ENCODE results near the gene GPR171. TPM values are rescaled to one million over a fixed set of nuclear protein-coding genes. Genes with fewer than 3 reads are reported as not detected.
A peak's percentile ranks its signal among the peaks of the same experiment; 100 is the strongest.

GPR171 gene
- total and polyA plus RNA-seq, 2 of the 13 experiments (the other 11 are each of a cell fraction or from before 2014, with no cell fraction given): not detected

DNA sequence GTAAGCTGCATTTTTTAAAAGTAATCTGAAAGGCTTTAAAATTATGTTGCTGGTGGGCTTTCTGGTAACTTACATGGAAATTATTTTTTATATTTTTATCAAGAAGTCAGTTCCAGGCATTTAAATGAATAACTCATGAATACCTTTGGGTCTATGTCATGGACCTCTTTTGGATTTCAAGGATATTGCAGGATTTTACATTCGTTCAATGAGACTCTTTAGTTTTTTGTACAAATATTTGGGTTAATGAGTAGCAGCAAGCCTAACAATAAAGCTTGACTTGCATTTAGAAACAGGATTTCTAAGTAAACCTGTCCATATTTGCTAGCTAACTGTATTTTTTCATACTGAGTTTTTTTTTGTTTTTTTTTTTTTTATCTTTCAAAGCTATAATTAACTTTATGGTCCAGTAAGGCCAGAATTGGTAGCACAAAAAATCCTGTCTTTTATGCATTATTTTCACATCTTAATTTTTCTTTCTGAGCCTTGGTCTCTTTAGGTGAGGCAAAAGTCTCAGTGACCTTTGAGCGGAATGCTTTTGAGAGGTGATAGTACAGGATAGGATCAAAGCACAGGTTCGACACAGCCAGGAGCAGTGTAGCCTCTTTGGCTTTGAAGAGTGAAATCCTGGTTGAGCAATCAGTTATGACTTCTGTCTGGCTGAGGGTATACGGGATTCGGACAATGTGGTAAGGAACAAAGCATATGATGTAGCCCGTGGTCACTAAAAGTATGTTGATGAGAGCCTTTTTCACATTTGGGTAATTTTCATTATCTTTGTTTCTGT, 4.8 kb downstream of the GPR171 start (continued):
- TF ChIP-seq ZNF660 (CRISPR knock-in tag; IDR thresholded peaks at IDR 0.05; ENCODE audit: borderline replicate concordance, low read depth): no peak
- TF ChIP-seq ZBTB7A (CRISPR knock-in tag; IDR thresholded peaks at IDR 0.05): no peak
- peak; percentile 92 for TF ChIP-seq SKI (IDR thresholded peaks at IDR 0.05; ENCODE audit: partially characterized antibody)
- TF ChIP-seq, protein P1, sequence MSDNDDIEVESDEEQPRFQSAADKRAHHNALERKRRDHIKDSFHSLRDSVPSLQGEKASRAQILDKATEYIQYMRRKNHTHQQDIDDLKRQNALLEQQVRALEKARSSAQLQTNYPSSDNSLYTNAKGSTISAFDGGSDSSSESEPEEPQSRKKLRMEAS (IDR thresholded peaks at IDR 0.05): peak; percentile 57
- TF ChIP-seq, protein P2, sequence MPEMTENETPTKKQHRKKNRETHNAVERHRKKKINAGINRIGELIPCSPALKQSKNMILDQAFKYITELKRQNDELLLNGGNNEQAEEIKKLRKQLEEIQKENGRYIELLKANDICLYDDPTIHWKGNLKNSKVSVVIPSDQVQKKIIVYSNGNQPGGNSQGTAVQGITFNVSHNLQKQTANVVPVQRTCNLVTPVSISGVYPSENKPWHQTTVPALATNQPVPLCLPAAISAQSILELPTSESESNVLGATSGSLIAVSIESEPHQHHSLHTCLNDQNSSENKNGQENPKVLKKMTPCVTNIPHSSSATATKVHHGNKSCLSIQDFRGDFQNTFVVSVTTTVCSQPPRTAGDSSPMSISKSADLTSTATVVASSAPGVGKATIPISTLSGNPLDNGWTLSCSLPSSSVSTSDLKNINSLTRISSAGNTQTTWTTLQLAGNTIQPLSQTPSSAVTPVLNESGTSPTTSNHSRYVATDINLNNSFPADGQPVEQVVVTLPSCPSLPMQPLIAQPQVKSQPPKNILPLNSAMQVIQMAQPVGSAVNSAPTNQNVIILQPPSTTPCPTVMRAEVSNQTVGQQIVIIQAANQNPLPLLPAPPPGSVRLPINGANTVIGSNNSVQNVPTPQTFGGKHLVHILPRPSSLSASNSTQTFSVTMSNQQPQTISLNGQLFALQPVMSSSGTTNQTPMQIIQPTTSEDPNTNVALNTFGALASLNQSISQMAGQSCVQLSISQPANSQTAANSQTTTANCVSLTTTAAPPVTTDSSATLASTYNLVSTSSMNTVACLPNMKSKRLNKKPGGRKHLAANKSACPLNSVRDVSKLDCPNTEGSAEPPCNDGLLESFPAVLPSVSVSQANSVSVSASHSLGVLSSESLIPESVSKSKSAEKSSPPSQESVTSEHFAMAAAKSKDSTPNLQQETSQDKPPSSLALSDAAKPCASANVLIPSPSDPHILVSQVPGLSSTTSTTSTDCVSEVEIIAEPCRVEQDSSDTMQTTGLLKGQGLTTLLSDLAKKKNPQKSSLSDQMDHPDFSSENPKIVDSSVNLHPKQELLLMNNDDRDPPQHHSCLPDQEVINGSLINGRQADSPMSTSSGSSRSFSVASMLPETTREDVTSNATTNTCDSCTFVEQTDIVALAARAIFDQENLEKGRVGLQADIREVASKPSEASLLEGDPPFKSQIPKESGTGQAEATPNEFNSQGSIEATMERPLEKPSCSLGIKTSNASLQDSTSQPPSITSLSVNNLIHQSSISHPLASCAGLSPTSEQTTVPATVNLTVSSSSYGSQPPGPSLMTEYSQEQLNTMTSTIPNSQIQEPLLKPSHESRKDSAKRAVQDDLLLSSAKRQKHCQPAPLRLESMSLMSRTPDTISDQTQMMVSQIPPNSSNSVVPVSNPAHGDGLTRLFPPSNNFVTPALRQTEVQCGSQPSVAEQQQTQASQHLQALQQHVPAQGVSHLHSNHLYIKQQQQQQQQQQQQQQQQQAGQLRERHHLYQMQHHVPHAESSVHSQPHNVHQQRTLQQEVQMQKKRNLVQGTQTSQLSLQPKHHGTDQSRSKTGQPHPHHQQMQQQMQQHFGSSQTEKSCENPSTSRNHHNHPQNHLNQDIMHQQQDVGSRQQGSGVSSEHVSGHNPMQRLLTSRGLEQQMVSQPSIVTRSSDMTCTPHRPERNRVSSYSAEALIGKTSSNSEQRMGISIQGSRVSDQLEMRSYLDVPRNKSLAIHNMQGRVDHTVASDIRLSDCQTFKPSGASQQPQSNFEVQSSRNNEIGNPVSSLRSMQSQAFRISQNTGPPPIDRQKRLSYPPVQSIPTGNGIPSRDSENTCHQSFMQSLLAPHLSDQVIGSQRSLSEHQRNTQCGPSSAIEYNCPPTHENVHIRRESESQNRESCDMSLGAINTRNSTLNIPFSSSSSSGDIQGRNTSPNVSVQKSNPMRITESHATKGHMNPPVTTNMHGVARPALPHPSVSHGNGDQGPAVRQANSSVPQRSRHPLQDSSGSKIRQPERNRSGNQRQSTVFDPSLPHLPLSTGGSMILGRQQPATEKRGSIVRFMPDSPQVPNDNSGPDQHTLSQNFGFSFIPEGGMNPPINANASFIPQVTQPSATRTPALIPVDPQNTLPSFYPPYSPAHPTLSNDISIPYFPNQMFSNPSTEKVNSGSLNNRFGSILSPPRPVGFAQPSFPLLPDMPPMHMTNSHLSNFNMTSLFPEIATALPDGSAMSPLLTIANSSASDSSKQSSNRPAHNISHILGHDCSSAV (CRISPR knock-in tag; IDR thresholded peaks at IDR 0.05; ENCODE audit: borderline replicate concordance): no peak
- TF ChIP-seq LCORL (IDR thresholded peaks at IDR 0.05): no peak; the same call in 1 of the 2 replicates
- peak; percentile 93; the same call in 1 of the 2 replicates for TF ChIP-seq LCORL (CRISPR knock-in tag; IDR thresholded peaks at IDR 0.05)
- TF ChIP-seq, protein P3, sequence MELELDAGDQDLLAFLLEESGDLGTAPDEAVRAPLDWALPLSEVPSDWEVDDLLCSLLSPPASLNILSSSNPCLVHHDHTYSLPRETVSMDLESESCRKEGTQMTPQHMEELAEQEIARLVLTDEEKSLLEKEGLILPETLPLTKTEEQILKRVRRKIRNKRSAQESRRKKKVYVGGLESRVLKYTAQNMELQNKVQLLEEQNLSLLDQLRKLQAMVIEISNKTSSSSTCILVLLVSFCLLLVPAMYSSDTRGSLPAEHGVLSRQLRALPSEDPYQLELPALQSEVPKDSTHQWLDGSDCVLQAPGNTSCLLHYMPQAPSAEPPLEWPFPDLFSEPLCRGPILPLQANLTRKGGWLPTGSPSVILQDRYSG (CRISPR knock-in tag; IDR thresholded peaks at IDR 0.05): no peak
- TF ChIP-seq TOPORS (CRISPR knock-in tag; IDR thresholded peaks at IDR 0.05): peak; percentile 74
- TF ChIP-seq NCOA1 (CRISPR knock-in tag; IDR thresholded peaks at IDR 0.05): no peak
- TF ChIP-seq, protein P4, sequence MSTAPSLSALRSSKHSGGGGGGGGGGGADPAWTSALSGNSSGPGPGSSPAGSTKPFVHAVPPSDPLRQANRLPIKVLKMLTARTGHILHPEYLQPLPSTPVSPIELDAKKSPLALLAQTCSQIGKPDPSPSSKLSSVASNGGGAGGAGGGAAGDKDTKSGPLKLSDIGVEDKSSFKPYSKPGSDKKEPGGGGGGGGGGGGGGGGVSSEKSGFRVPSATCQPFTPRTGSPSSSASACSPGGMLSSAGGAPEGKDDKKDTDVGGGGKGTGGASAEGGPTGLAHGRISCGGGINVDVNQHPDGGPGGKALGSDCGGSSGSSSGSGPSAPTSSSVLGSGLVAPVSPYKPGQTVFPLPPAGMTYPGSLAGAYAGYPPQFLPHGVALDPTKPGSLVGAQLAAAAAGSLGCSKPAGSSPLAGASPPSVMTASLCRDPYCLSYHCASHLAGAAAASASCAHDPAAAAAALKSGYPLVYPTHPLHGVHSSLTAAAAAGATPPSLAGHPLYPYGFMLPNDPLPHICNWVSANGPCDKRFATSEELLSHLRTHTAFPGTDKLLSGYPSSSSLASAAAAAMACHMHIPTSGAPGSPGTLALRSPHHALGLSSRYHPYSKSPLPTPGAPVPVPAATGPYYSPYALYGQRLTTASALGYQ (CRISPR knock-in tag; IDR thresholded peaks at IDR 0.05): peak; percentile 91
- TF ChIP-seq, protein P5, sequence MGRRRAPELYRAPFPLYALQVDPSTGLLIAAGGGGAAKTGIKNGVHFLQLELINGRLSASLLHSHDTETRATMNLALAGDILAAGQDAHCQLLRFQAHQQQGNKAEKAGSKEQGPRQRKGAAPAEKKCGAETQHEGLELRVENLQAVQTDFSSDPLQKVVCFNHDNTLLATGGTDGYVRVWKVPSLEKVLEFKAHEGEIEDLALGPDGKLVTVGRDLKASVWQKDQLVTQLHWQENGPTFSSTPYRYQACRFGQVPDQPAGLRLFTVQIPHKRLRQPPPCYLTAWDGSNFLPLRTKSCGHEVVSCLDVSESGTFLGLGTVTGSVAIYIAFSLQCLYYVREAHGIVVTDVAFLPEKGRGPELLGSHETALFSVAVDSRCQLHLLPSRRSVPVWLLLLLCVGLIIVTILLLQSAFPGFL (CRISPR knock-in tag; IDR thresholded peaks at IDR 0.05): no peak
- TF ChIP-seq ZNF557 (CRISPR knock-in tag; IDR thresholded peaks at IDR 0.05): no peak
- no peak for TF ChIP-seq AGO1 (IDR thresholded peaks at IDR 0.05; ENCODE audit: low read depth, low read length, poor library complexity, severe bottlenecking)
- peak; percentile 92 for TF ChIP-seq FOXO1 (CRISPR knock-in tag; IDR thresholded peaks at IDR 0.05)
- TF ChIP-seq CAMTA2 (CRISPR knock-in tag; IDR thresholded peaks at IDR 0.05; ENCODE audit: borderline replicate concordance): no peak
- no peak for TF ChIP-seq ZNF3 (CRISPR knock-in tag; IDR thresholded peaks at IDR 0.05)

Measured in HepG2 (cell line).